ENCODE measurements around the gene SHROOM2.

SHROOM2 gene

GRCh38 chrX:9885150-9885549 lies 98.9 kb downstream of the SHROOM2 start:
- ChIA-PET POLR2A (no interaction called here), CTCF (interaction anchor here (0.8 kb wide), 1 partner anchor 14 kb away, joined by 3 read pairs; no protein-coding TSS in a partner anchor)
- Histone ChIP-seq H3K36me3 (ENCODE audit: control insufficient read depth in 2 of 2, insufficient read depth in 1 of 2, low read length in 2 of 2) (peaks cover 0 to 3% of the 10 kb centered on the region in 2 experiments; a peak in 1 of 3 replicates), H3K4me3 (ENCODE audit: low read depth, low read length) (no peak overlapping the region), H3K27ac (ENCODE audit: extremely low read depth, low read depth, low read length) (no peak overlapping the region), H3K4me1 (ENCODE audit: control insufficient read depth, insufficient read depth, low read length) (no peaks in the 10 kb centered on the region), H3K9me3 (ENCODE audit: control insufficient read depth, insufficient read depth, low read depth, low read length) (no peaks in the 10 kb centered on the region)
- TF ChIP-seq ZNF19 (tag by site-specific recombination; IDR thresholded peaks at IDR 0.05; ENCODE audit: low read depth) (no peak), REPIN1 (tag by site-specific recombination; IDR thresholded peaks at IDR 0.05; ENCODE audit: low read depth) (no peak), ZNF138 (tag by site-specific recombination; IDR thresholded peaks at IDR 0.05; ENCODE audit: borderline replicate concordance) (no peak), ZBTB1 (tag by site-specific recombination; IDR thresholded peaks at IDR 0.05) (no peak)

- TF ChIP-seq ZBTB17 (tag by site-specific recombination; IDR thresholded peaks at IDR 0.05) (no peak), ZNF19 (tag by site-specific recombination; IDR thresholded peaks at IDR 0.05; ENCODE audit: low read depth) (no peak), HOXD13 (CRISPR knock-in tag; IDR thresholded peaks at IDR 0.05; ENCODE audit: borderline replicate concordance) (no peak), ZNF596 (tag by site-specific recombination; IDR thresholded peaks at IDR 0.05) (no peak), ZNF266 (tag by site-specific recombination; IDR thresholded peaks at IDR 0.05; ENCODE audit: low read depth) (no peak), ZNF501 (tag by site-specific recombination; IDR thresholded peaks at IDR 0.05) (no peak)
- TF ChIP-seq, protein P1, sequence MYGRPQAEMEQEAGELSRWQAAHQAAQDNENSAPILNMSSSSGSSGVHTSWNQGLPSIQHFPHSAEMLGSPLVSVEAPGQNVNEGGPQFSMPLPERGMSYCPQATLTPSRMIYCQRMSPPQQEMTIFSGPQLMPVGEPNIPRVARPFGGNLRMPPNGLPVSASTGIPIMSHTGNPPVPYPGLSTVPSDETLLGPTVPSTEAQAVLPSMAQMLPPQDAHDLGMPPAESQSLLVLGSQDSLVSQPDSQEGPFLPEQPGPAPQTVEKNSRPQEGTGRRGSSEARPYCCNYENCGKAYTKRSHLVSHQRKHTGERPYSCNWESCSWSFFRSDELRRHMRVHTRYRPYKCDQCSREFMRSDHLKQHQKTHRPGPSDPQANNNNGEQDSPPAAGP (tag by site-specific recombination; IDR thresholded peaks at IDR 0.05), result no peak
- no peak overlapping the region for H3K4me3 ChIP-seq (ENCODE audit: low read depth, low read length)
- H3K4me1 ChIP-seq (ENCODE audit: control insufficient read depth, insufficient read depth, low read length), result no peaks in the 10 kb centered on the region
- no peaks in the 10 kb centered on the region for H3K9me3 ChIP-seq (ENCODE audit: control insufficient read depth, insufficient read depth, low read depth, low read length)
- H3K27ac ChIP-seq (ENCODE audit: extremely low read depth, low read depth, low read length), result no peak overlapping the region
- POLR2A ChIA-PET, result no interaction called here
- peaks cover 0 to 3% of the 10 kb centered on the region in 2 experiments; a peak in 1 of 3 replicates for H3K36me3 ChIP-seq (ENCODE audit: control insufficient read depth in 2 of 2, insufficient read depth in 1 of 2, low read length in 2 of 2)
- CTCF ChIA-PET, result no interaction called here
Measured at GRCh38 chrX:9887659-9888297, 101.5 kb downstream of the SHROOM2 start.

DNA sequence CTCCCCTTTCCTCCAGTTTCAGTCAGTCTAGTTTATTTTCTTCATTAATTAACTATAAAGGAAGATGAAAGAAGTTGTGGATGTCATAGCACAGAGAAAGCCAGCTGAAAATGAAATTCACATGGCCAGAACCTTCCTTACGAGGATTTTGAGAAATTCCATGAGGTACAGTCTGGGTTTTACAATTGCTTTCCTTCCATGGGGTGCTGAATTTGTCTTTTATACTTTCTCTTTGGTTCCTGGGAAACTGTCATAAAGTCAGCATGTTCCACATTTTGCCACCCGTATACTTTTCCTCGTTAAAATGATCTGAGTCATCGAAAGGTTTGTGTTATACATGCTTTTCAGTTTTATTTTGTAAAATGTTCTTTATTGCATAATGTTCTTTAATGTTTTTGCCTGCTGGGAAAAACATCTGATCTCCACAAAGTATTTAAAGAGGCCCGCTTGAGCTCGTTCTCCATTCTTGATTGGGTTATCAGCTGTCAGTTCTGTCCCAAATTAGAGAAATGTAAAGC lies 102.8 kb downstream of the SHROOM2 start:
- CTCF ChIA-PET, result no interaction called here
- H3K4me3 ChIP-seq (ENCODE audit: low read depth, low read length), result no peak overlapping the region
- peaks cover 0 to 3% of the 10 kb centered on the region in 2 experiments; a peak in 1 of 3 replicates for H3K36me3 ChIP-seq (ENCODE audit: control insufficient read depth in 2 of 2, insufficient read depth in 1 of 2, low read length in 2 of 2)
- no peaks in the 10 kb centered on the region for H3K9me3 ChIP-seq (ENCODE audit: control insufficient read depth, insufficient read depth, low read depth, low read length)
- no peak overlapping the region for H3K27ac ChIP-seq (ENCODE audit: extremely low read depth, low read depth, low read length)
- H3K4me1 ChIP-seq (ENCODE audit: control insufficient read depth, insufficient read depth, low read length), result no peaks in the 10 kb centered on the region
- POLR2A ChIA-PET, result no interaction called here
- TF ChIP-seq REPIN1 (tag by site-specific recombination; IDR thresholded peaks at IDR 0.05; ENCODE audit: low read depth) (no peak), ZNF610 (tag by site-specific recombination; IDR thresholded peaks at IDR 0.05; ENCODE audit: borderline replicate concordance) (no peak), ZSCAN16 (tag by site-specific recombination; IDR thresholded peaks at IDR 0.05) (no peak), ZIC2 (tag by site-specific recombination; IDR thresholded peaks at IDR 0.05) (no peak), HOXC10 (CRISPR knock-in tag; IDR thresholded peaks at IDR 0.05) (no peak), ZNF132 (tag by site-specific recombination; IDR thresholded peaks at IDR 0.05; ENCODE audit: borderline replicate concordance) (no peak), ZBTB44 (tag by site-specific recombination; IDR thresholded peaks at IDR 0.05) (no peak), ZNF600 (tag by site-specific recombination; IDR thresholded peaks at IDR 0.05) (no peak), ZNF24 (tag by site-specific recombination; IDR thresholded peaks at IDR 0.05) (no peak), ZNF624 (tag by site-specific recombination; IDR thresholded peaks at IDR 0.05) (no peak), ZNF596 (tag by site-specific recombination; IDR thresholded peaks at IDR 0.05) (no peak)
- TF ChIP-seq, protein P2, sequence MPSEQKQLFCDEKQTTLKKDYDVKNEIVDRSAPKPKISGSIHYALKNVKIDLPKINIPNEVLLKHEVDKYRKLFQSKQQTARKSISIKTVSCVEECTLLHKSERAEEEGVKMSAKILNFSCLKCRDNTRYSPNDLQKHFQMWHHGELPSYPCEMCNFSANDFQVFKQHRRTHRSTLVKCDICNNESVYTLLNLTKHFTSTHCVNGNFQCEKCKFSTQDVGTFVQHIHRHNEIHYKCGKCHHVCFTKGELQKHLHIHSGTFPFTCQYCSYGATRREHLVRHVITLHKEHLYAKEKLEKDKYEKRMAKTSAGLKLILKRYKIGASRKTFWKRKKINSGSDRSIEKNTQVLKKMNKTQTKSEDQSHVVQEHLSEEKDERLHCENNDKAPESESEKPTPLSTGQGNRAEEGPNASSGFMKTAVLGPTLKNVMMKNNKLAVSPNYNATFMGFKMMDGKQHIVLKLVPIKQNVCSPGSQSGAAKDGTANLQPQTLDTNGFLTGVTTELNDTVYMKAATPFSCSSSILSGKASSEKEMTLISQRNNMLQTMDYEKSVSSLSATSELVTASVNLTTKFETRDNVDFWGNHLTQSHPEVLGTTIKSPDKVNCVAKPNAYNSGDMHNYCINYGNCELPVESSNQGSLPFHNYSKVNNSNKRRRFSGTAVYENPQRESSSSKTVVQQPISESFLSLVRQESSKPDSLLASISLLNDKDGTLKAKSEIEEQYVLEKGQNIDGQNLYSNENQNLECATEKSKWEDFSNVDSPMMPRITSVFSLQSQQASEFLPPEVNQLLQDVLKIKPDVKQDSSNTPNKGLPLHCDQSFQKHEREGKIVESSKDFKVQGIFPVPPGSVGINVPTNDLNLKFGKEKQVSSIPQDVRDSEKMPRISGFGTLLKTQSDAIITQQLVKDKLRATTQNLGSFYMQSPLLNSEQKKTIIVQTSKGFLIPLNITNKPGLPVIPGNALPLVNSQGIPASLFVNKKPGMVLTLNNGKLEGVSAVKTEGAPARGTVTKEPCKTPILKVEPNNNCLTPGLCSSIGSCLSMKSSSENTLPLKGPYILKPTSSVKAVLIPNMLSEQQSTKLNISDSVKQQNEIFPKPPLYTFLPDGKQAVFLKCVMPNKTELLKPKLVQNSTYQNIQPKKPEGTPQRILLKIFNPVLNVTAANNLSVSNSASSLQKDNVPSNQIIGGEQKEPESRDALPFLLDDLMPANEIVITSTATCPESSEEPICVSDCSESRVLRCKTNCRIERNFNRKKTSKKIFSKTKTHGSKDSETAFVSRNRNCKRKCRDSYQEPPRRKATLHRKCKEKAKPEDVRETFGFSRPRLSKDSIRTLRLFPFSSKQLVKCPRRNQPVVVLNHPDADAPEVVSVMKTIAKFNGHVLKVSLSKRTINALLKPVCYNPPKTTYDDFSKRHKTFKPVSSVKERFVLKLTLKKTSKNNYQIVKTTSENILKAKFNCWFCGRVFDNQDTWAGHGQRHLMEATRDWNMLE (tag by site-specific recombination; conservative IDR thresholded peaks at IDR 0.05; ENCODE audit: low read depth), result no peak
- TF ChIP-seq, protein P3, sequence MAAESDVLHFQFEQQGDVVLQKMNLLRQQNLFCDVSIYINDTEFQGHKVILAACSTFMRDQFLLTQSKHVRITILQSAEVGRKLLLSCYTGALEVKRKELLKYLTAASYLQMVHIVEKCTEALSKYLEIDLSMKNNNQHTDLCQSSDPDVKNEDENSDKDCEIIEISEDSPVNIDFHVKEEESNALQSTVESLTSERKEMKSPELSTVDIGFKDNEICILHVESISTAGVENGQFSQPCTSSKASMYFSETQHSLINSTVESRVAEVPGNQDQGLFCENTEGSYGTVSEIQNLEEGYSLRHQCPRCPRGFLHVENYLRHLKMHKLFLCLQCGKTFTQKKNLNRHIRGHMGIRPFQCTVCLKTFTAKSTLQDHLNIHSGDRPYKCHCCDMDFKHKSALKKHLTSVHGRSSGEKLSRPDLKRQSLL (tag by site-specific recombination; IDR thresholded peaks at IDR 0.05), result no peak

Data from HEK293 (cell line).